Heart right ventricle (tissue), 16 donors: ENCODE results near the gene COG5. TPM values are rescaled to one million over a fixed set of nuclear protein-coding genes. Genes with fewer than 3 reads are reported as not detected.
A peak's percentile ranks its signal among the peaks of the same experiment; 100 is the strongest.
"Not testable (repeated sequence)": the region's sequence is repeated elsewhere in the genome, so short reads cannot be mapped to it uniquely, and the experiment has no call there.

ENCODE experiments used
- ATAC-seq, 8 donors: fragments of 200-7000 bp; cut with Tn5 transposase; one replicate each; pipeline ENCODE4 v1.9.1; 2020; ENCODE audit warnings: mild to moderate bottlenecking in 8 of 8, moderate library complexity in 8 of 8, moderate number of reproducible peaks in 1 of 8
- DNase-seq, 2 donors: peaks; one replicate each; pipeline ENCODE4 v3.0.0-alpha.2; 2020
- H3K27ac ChIP-seq, 10 donors: fragments of 200-600 bp; sonication (generic) in 2 of 10; one replicate each; pipeline versions ENCODE4 v1.5.0 to v1.8.0; 2020 to 2022; ENCODE audit warnings: mild to moderate bottlenecking in 3 of 10
- H3K27me3 ChIP-seq, 7 donors: fragments of 200-600 bp; one replicate each; pipeline ENCODE4 v1.8.0; 2021 to 2022; ENCODE audit warnings: mild to moderate bottlenecking in 2 of 7
- H3K36me3 ChIP-seq, 9 donors: fragments of 200-600 bp; sonication (generic) in 1 of 9; one replicate each; pipeline versions ENCODE4 v1.5.0 to v1.8.0; 2020 to 2022; ENCODE audit warnings: mild to moderate bottlenecking in 2 of 9
- H3K4me1 ChIP-seq, 9 donors: fragments of 200-600 bp; sonication (generic) in 1 of 9; one replicate each; pipeline versions ENCODE4 v1.5.0 to v1.8.0; 2020 to 2022; ENCODE audit warnings: mild to moderate bottlenecking in 4 of 9
- H3K4me3 ChIP-seq, 10 donors: fragments of 200-600 bp; sonication (generic) in 2 of 10; one replicate each; pipeline versions ENCODE4 v1.5.0 to v1.8.0; 2020 to 2022; ENCODE audit warnings: mild to moderate bottlenecking in 7 of 10, moderate library complexity in 2 of 10
- H3K9me3 ChIP-seq, 11 donors: fragments of 200-600 bp in 10 of 11; sonication (generic) in 2 of 11; one replicate each; pipeline versions ENCODE4 v1.5.0 to v1.8.0; 2013 to 2022; ENCODE audit warnings: mild to moderate bottlenecking in 2 of 11, control low read depth in 1 of 11, moderate library complexity in 1 of 11
- WGBS, 2 donors: extraction: QIAGEN DNeasy Blood & Tissue Kit; methylation state at CpG; one replicate each; pipeline ENCODE4 v1.1.7; 2013; ENCODE audit warnings: inconsistent platforms in 1 of 2; 5-methylcytosine and 5-hydroxymethylcytosine counted together
- intact Hi-C, 10 donors: fragments of 100-400 bp; cut with DNase I; formaldehyde crosslinking; loops; one replicate each; pipeline versions ENCODE4 v1.11.1 to v1.14.2; 2022
- polyA plus RNA-seq, 2 donors: library from polyadenylated mRNA; stranded (reverse); fragments of 200-250 nt; gene quantifications; one replicate each; pipeline ENCODE4 v1.2.3, GENCODE V29; 2013
- total RNA-seq, 10 donors: library from RNA; stranded (reverse); fragmentation: NEBNext Ultra II Directional in 3 of 10; extraction: Animal tissue kit (Norgen Biotek cat#: 25700) in 3 of 10; gene quantifications; one replicate each; pipeline versions ENCODE4 v1.2.1 to v1.2.4, GENCODE V29; 2021 to 2023
- TF ChIP-seq, protein P1 (sequence below), 9 donors: fragments of 200-600 bp; sonication (generic) in 2 of 9; IDR thresholded peaks; one replicate each; pipeline versions ENCODE4 v1.5.0 to v1.8.0; 2021 to 2022; ENCODE audit warnings: antibody characterized with exemption in 9 of 9, mild to moderate bottlenecking in 5 of 9, moderate library complexity in 1 of 9
- donor health status: Arrhythmogenic right ventricular cardiomyopathy.
- donor health status: ischemic (EF 13 %, LVEDD 7.1; RV severe dilation, severe dysfunction).
- donor health status: healthy with polysubstance abuse.
- donor health status: DM: no; HTN: yes; CAD: no.
- donor health status: DM: no; HTN: no; CAD: no.
- donor health status: ischemic (EF 25% LVEDD 6.9; RV normal size, moderate dysfunction).
- donor health status: ischemic (EF 25% LVEDD 5.7; RV mildly dilated, moderate dysfunction).
- donor health status: healthy.
- donor health status: DM: yes; HTN: yes; CAD: no.
- donor health status: Ischemic cardiomyopathy.
- donor health status: ischemic (EF 35%, LVEDD 5.7; RV mildly dilated, moderate dysfunction).
- donor health status: nonischemic (EF 11% LVEDD 7.7; RV severe dilation, severe dysfunction).
- donor health status: DM: yes; HTN: yes; CAD: no.
- donor health status: PGD.
- donor health status: ischemic (EF 29% LVEDD 5.4; RV normal size, mild dysfunction).
- donor health status: nonischemic (EF 23%, LVEDD 6.1; RV moderate dilation, normal function).

COG5 gene
- total and polyA plus RNA-seq, 12 donors = 8.4 to 65.8 (median 52.2) TPM

DNA sequence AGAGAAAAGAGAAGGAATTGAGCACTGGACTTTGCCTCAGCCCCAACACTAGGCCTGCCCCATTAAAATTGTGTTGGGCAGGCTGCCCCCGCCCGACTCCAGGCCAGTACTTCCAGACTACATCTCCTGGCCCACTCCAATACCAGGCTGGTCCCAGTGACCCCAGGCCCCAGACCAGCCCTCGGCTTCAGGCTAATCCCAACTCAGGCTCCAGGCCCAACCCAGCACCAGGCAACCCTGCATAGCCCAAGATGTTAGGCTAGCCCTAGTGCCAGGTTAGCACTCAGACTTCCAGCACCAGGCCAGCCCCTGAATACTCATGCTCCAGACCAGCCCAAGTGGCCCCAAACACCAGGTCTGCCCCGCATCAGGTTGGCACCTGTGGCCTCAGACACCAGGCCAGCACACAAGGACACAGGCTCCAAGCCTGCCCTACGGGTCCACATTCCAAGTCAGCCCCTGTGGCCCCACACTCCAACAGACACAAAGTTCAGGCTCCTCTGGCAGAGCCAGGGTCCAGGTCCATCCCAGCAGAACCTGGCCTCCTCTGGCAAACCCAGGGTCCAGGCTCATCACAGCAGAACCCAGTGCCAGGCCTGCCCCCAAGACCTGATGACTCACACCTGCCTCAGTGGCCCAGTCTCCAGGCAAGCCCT, 20.3 kb downstream of the COG5 start:
- peak in 2 of 8 donors; percentile 22 to 38 for ATAC-seq
- no peak overlapping the region for H3K4me3 ChIP-seq
- intact Hi-C loops = no loop called here
- no peak overlapping the region for H3K27ac ChIP-seq
- peaks cover 0 to 91% (median 41%) of the 10 kb centered on the region in 9 donors for H3K36me3 ChIP-seq
- TF ChIP-seq, protein P1, sequence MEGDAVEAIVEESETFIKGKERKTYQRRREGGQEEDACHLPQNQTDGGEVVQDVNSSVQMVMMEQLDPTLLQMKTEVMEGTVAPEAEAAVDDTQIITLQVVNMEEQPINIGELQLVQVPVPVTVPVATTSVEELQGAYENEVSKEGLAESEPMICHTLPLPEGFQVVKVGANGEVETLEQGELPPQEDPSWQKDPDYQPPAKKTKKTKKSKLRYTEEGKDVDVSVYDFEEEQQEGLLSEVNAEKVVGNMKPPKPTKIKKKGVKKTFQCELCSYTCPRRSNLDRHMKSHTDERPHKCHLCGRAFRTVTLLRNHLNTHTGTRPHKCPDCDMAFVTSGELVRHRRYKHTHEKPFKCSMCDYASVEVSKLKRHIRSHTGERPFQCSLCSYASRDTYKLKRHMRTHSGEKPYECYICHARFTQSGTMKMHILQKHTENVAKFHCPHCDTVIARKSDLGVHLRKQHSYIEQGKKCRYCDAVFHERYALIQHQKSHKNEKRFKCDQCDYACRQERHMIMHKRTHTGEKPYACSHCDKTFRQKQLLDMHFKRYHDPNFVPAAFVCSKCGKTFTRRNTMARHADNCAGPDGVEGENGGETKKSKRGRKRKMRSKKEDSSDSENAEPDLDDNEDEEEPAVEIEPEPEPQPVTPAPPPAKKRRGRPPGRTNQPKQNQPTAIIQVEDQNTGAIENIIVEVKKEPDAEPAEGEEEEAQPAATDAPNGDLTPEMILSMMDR (IDR thresholded peaks at IDR 0.05) = no peak
- no peaks in the 10 kb centered on the region for H3K27me3 ChIP-seq
- 85 to 97% methylated on average over 5 of the region's 5 CpGs for WGBS, 2 donors
- peaks cover 0 to 25% (median 7%) of the 10 kb centered on the region in 11 donors for H3K9me3 ChIP-seq
- no peak for DNase-seq
- no peaks in the 10 kb centered on the region for H3K4me1 ChIP-seq

DNA sequence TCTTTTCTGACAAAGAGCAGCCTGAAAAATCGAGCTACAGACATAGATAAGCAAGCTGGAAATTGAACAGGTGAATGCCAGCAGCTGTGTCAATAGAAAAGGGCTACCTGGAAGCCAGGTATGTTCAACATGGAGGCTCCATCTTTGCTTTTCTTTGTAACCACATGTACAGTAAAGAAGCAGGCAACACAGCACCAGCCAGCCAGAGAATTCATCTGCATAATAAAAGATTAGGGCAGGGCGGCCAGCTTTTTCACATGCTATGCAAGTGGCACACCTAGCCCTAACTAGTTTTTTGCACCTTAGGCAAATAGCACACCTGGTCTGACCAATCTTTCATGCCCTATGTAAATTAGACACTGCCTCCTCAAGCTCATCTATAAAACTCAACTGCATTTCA, 25.7 kb downstream of the COG5 start:
- no peaks in the 10 kb centered on the region for H3K27me3 ChIP-seq
- H3K4me1 ChIP-seq = peaks cover 0 to 7% (median 0%) of the 10 kb centered on the region in 9 donors
- peaks cover 0 to 24% (median 0%) of the 10 kb centered on the region in 11 donors for H3K9me3 ChIP-seq
- no peak for DNase-seq
- ATAC-seq = no peak
- peaks cover 0 to 58% (median 9%) of the 10 kb centered on the region in 9 donors for H3K36me3 ChIP-seq
- H3K27ac ChIP-seq = no peak overlapping the region
- TF ChIP-seq, protein P1 (IDR thresholded peaks at IDR 0.05) = no peak
- WGBS, 2 donors = 69 to 78% methylated on average over 2 of the region's 2 CpGs
- intact Hi-C loops = no loop called here
- no peak overlapping the region for H3K4me3 ChIP-seq

DNA sequence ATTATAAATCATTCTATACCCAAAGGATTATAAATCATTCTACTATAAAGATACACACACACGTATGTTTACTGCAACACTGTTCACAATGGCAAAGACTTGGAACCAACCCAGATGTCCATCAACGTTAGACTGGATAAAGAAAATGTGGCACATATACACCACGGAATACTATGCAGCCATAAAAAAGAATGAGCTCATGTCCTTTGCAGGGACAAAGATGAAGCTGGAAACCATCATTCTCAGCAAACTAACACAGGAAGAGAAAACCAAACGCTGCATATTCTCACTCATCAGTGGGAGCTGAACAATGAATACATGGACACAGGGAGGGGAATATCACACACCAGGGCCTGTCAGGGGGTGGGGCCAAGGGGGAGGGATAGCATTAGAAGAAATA, 26.5 kb downstream of the COG5 start:
- ATAC-seq, H3K27me3 ChIP-seq, DNase-seq, H3K4me1 ChIP-seq, H3K4me3 ChIP-seq, intact Hi-C loops, H3K27ac ChIP-seq: not testable (repeated sequence)
- Histone ChIP-seq H3K36me3 (peaks cover 0 to 50% (median 9%) of the 10 kb centered on the region in 9 donors), H3K9me3 (peaks cover 0 to 24% (median 0%) of the 10 kb centered on the region in 11 donors)
- 92 to 96% methylated on average over 4 of the region's 4 CpGs for WGBS, 2 donors

DNA sequence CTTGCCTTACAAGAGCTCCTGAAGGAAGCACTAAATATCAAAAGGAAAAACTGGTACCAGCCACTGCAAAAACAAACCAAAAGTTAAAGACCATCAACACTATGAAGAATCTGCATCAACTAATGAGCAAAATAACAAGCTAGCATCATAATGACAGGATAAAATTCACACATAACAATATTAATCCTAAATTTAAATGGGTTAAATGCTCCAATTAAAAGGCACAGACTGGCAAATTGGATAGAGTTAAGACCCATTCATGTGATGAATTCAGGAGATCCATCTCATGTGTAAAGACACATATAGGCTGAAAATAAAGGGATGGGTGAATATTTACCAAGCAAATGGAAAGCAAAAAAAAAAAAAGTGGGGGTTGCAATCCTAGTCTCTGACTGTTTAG, 29.6 kb downstream of the COG5 start:
- ATAC-seq = no peak
- no peak for DNase-seq
- TF ChIP-seq, protein P1 (IDR thresholded peaks at IDR 0.05) = no peak

DNA sequence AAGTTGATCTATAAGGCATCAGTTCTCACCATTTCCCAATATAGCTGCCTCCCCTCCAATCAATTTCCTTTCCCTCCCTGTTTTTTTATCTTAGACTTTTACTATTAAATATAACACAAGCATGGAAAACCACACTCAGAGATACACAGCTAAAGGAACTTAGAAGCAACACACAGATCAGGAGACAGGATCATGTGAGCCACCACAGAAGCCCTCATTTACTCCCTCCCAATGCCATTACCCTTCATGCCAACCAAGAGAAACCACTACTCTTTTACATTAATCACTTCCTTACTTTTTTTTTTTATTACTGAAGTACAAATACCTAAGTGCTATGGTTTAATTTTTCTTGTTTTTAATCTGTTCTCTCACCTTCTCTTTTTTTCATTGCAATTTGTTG, 33.0 kb downstream of the COG5 start:
- Histone ChIP-seq H3K9me3 (peaks cover 0 to 13% (median 0%) of the 10 kb centered on the region in 11 donors), H3K27me3 (no peaks in the 10 kb centered on the region), H3K27ac (no peak overlapping the region), H3K36me3 (peaks cover 0 to 19% (median 3%) of the 10 kb centered on the region in 9 donors), H3K4me3 (no peak overlapping the region), H3K4me1 (peaks cover 0 to 14% (median 0%) of the 10 kb centered on the region in 9 donors)
- TF ChIP-seq, protein P1 (IDR thresholded peaks at IDR 0.05) = no peak
- DNase-seq = no peak
- intact Hi-C loops = no loop called here
- ATAC-seq = no peak

More for the DNA sequence above, 29.6 kb downstream of the COG5 start:
- Histone ChIP-seq H3K27me3 (no peaks in the 10 kb centered on the region), H3K4me3 (no peak overlapping the region), H3K9me3 (peaks cover 0 to 24% (median 0%) of the 10 kb centered on the region in 11 donors), H3K36me3 (peaks cover 0 to 25% (median 3%) of the 10 kb centered on the region in 9 donors), H3K27ac (no peak overlapping the region), H3K4me1 (peaks cover 0 to 11% (median 0%) of the 10 kb centered on the region in 9 donors)
- intact Hi-C loops = no loop called here
